GM06990 (cell line): ENCODE measurements around the gene NID2.

Experiments
- DNase-seq: peaks from one replicate; pipeline ENCODE4 v3.0.0-alpha.2; 2011; ENCODE audit not compliant: insufficient read length; ENCODE audit errors: extremely low read depth
- H3K27me3 ChIP-seq: replicated peaks from 2 replicates; pipeline ENCODE4 v1.6.0; 2011; ENCODE audit warnings: low read length; ENCODE audit not compliant: control insufficient read depth, insufficient read depth
- H3K36me3 ChIP-seq: 2 replicates; pipeline ENCODE4 v1.5.1; 2011; ENCODE audit warnings: low read length; ENCODE audit not compliant: control insufficient read depth, insufficient read depth
- H3K4me3 ChIP-seq: replicated peaks from 2 replicates; pipeline ENCODE4 v1.5.1; 2011; ENCODE audit warnings: low read depth, mild to moderate bottlenecking, control low read depth, low read length
- TF ChIP-seq, protein P1 (sequence below): IDR thresholded peaks from 2 replicates; pipeline ENCODE4 v1.5.1; 2011; ENCODE audit warnings: low read length, control low read depth, mild to moderate bottlenecking, inconsistent platforms; ENCODE audit not compliant: insufficient read depth, poor library complexity, severe bottlenecking

NID2 gene

GRCh38 chr14:52073251-52073650, 4.4 kb upstream of the NID2 start:
- TF ChIP-seq, protein P1, sequence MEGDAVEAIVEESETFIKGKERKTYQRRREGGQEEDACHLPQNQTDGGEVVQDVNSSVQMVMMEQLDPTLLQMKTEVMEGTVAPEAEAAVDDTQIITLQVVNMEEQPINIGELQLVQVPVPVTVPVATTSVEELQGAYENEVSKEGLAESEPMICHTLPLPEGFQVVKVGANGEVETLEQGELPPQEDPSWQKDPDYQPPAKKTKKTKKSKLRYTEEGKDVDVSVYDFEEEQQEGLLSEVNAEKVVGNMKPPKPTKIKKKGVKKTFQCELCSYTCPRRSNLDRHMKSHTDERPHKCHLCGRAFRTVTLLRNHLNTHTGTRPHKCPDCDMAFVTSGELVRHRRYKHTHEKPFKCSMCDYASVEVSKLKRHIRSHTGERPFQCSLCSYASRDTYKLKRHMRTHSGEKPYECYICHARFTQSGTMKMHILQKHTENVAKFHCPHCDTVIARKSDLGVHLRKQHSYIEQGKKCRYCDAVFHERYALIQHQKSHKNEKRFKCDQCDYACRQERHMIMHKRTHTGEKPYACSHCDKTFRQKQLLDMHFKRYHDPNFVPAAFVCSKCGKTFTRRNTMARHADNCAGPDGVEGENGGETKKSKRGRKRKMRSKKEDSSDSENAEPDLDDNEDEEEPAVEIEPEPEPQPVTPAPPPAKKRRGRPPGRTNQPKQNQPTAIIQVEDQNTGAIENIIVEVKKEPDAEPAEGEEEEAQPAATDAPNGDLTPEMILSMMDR = no peak
- Histone ChIP-seq H3K4me3 (no peak overlapping the region), H3K36me3 (no peaks in the 10 kb centered on the region), H3K27me3 (peaks cover 4% of the 10 kb centered on the region)
- DNase-seq = no peak

DNA sequence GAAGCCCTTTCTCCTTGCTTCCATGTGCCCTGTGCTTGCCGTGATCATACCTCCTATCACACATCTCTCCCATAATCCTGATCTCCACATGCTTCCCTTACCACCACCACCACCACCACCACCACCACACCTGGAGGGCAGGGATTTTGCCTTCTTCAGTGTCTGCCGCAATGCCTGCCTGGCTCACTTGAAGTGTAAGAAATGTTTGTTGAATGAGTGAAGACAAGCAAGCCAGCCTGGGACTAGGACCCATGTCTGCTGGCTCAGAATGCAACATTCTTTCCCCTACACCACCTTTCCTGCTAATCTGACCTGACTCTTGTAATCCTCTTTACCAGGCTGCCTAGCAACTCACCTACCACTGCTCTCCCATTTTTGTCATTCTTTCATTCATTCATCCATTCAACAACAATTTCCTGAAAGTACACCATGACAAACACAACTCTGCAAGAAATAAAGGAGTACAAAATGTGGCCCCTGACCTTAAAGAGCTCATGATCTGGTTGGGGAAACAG, 3.5 kb upstream of the NID2 start:
- no peak overlapping the region for H3K4me3 ChIP-seq
- no peaks in the 10 kb centered on the region for H3K36me3 ChIP-seq
- DNase-seq = no peak
- peaks cover 9% of the 10 kb centered on the region for H3K27me3 ChIP-seq
- TF ChIP-seq, protein P1 = no peak

- no peak for DNase-seq
- Histone ChIP-seq H3K27me3 (peaks cover 9% of the 10 kb centered on the region), H3K4me3 (no peak overlapping the region), H3K36me3 (no peaks in the 10 kb centered on the region)
- TF ChIP-seq, protein P1 = no peak
Measured at GRCh38 chr14:52071675-52072074, 2.8 kb upstream of the NID2 start.

DNA sequence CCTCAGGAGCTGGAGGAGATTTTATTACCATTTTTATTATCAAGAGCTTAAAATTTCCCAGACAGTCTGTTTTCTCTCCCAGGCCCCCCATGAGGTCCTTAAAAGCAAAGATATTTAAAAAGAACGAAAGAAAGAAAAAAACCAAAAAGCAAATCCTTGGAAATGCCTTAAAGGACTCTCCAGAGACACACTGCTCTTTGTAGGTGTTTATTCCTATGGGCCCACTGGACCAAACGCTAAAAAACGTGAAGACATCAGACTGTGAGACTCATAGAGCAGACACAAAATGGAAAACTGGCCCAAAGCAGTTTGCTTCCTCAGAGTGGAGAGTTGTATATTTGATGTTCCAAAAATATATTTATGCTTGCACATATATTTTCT, 1.2 kb upstream of the NID2 start:
- H3K4me3 ChIP-seq = no peak overlapping the region
- no peak for DNase-seq
- TF ChIP-seq, protein P1 = no peak
- H3K36me3 ChIP-seq = no peaks in the 10 kb centered on the region
- H3K27me3 ChIP-seq = peaks cover 9% of the 10 kb centered on the region

GRCh38 chr14:52069307-52070050, 620 bp upstream of the NID2 start:
- no peaks in the 10 kb centered on the region for H3K36me3 ChIP-seq
- DNase-seq = peak; percentile 6
- H3K4me3 ChIP-seq = no peak overlapping the region; the same call in 1 of the 2 replicates
- H3K27me3 ChIP-seq = peaks cover 9% of the 10 kb centered on the region
- TF ChIP-seq, protein P1 = no peak
